ENCODE data around the gene APBA1.

DNA sequence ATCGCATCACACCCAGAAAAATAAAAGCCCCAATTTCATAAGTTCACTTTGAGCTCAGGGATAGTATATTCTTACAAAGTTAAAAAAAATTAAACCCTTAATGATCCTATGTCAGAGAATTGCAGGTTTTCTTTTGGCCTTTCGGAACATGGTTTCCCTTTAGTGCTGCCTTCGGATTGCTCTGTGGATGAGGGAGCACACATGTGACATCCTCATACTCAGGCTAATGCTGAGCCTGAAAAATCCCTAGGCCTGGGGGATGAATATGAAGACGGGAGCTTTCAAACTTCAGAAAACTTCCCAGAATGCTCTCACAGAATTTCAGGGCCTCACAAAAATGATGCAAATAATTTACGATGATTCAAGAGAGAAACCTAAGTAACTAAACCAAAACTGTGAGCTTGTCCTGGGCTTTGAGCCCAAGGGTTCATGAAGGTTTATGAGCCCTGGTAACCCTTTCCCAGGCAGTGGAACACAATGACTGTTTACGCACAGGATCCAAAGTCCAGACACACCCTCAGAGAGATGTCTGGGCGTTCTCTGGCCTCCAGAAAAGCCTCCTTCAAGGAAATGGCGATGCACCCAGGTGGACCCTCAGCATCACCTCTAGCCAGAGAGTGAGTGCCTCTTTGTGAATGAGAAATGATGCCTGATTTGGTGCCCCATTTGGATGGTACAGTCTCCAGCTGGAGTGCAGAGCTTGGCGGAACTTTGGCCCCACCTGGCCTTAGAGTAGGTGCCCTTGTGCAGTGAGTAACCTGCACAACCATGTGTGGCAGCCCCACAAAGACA, 201.8 kb downstream of the APBA1 start:
- TF ChIP-seq, protein P1, sequence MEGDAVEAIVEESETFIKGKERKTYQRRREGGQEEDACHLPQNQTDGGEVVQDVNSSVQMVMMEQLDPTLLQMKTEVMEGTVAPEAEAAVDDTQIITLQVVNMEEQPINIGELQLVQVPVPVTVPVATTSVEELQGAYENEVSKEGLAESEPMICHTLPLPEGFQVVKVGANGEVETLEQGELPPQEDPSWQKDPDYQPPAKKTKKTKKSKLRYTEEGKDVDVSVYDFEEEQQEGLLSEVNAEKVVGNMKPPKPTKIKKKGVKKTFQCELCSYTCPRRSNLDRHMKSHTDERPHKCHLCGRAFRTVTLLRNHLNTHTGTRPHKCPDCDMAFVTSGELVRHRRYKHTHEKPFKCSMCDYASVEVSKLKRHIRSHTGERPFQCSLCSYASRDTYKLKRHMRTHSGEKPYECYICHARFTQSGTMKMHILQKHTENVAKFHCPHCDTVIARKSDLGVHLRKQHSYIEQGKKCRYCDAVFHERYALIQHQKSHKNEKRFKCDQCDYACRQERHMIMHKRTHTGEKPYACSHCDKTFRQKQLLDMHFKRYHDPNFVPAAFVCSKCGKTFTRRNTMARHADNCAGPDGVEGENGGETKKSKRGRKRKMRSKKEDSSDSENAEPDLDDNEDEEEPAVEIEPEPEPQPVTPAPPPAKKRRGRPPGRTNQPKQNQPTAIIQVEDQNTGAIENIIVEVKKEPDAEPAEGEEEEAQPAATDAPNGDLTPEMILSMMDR (conservative IDR thresholded peaks at IDR 0.05 in 1 of 2, IDR thresholded peaks at IDR 0.05 in 1 of 2; ENCODE audit: extremely low read depth in 1 of 2, insufficient read depth in 1 of 2, low read depth in 1 of 2, low read length in 2 of 2): no peak
- TF ChIP-seq EZH2 (IDR thresholded peaks at IDR 0.05; ENCODE audit: borderline replicate concordance, low read length): no peak
